GM03348 (cell line): ENCODE results near the gene HMMR.
"Not testable (repeated sequence)": the region's sequence is repeated elsewhere in the genome, so short reads cannot be mapped to it uniquely, and the experiment has no call there.

Experiments used
- DNase-seq: peaks from one replicate; pipeline ENCODE4 v3.0.0; 2012; ENCODE audit warnings: low spot score

The HMMR gene, protein sequence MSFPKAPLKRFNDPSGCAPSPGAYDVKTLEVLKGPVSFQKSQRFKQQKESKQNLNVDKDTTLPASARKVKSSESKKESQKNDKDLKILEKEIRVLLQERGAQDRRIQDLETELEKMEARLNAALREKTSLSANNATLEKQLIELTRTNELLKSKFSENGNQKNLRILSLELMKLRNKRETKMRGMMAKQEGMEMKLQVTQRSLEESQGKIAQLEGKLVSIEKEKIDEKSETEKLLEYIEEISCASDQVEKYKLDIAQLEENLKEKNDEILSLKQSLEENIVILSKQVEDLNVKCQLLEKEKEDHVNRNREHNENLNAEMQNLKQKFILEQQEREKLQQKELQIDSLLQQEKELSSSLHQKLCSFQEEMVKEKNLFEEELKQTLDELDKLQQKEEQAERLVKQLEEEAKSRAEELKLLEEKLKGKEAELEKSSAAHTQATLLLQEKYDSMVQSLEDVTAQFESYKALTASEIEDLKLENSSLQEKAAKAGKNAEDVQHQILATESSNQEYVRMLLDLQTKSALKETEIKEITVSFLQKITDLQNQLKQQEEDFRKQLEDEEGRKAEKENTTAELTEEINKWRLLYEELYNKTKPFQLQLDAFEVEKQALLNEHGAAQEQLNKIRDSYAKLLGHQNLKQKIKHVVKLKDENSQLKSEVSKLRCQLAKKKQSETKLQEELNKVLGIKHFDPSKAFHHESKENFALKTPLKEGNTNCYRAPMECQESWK

DNA sequence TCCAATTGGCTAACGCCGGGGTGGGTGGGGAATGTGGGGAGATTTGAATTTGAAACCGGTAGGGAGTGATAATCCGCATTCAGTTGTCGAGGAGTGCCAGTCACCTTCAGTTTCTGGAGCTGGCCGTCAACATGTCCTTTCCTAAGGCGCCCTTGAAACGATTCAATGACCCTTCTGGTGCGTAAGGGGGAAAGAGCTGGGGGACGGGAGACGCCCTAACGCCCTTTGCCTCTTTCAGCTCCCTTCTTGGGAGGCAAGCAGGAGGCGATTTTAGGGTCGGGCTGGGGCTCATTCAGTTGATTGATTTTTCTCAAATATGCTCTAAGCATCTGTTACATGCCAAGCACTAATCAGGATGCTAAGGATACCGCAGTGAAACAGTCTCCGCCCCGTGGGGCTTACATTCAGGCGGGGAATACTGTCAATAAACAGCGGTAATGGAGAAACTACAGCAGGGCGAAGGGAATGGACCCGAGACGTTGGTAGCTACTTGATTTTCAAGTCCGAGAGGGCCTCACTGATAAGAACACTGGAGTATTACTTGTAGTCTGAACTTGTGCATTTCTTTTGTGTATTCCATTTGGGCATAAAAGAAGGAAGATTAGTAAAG lies at the start of gene HMMR:
Gene HMMR (plus strand): TSS at position 71 of the 610 bp plus-strand sequence. CDS start 61 bp downstream, at position 132.
- DNase-seq: no peak

DNA sequence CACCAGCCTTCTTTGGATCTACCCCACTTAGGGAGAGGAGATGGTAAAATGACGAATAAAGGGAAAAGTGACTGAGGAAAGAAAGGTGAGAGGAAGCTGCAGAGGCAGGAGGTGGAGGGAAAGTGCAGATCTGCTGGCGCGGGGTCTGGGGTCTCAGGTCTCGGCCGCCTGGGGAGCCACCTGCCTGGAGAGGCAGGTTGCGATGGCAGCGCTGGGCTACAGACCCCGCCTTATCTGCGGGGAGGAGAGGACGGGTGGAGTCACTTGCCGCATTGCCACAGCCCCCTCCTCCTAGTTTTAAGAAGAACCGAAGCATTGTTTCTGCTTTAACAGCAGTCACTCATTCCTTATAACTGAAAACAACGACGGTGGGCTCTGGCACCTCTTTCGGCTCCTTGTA lies 44.8 kb upstream of the HMMR start:
- DNase-seq: not testable (repeated sequence)

DNA sequence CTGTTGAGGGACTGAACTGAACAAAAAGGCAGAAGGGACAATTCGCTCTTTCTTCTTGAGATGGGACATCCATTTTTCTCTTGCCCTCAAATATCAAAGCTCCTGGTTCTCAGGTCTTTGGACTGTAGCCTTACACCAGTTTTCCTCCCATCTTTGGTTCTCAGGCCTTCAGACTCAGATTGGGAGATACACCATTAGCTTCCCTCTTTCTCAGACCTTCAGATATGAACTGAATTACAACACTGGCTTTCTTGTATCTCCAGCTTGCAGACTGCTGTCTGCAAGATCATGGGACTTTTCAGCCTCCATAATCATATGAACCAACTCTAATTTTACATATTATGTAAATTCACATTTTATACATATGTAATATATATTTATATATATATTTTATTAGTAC lies 35.6 kb upstream of the HMMR start:
- DNase-seq: no peak

DNA sequence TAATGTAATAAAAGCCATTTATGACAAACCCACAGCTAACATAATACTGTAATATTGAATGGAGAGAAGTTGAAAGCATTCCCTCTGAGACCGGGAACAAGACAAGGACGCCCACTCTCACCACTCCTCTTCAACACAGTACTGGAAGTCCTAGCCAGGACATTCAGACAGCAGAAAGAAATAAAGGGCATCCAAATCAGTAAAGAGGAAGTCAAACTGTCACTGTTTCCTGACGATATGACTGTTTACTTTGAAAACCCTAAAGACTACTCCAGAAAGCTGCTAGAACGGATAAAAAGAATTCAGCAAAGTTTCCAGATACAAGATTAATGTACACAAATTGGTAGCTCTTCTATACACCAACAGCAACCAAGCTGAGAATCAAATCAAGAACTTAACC lies 34.3 kb upstream of the HMMR start:
- not testable (repeated sequence) for DNase-seq

DNA sequence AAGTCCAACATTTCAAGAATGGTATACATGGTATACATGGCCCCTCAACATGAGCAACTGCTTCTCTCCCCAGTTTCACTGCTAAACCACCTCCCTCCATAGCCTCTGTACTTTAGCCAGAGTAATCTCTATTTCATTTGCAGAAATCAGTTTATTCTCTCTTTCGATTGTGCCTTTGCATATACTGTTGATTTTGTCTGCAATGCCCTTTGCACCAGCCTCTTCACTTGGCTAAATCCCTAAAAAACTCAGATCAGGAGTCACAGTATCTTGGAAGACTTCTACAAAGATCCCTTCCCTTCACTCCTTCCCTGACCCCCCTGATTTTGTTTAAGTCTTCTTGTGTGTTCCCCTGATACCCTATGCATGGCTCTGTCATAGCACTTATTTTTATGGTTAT lies 27.9 kb upstream of the HMMR start:
- no peak for DNase-seq

DNA sequence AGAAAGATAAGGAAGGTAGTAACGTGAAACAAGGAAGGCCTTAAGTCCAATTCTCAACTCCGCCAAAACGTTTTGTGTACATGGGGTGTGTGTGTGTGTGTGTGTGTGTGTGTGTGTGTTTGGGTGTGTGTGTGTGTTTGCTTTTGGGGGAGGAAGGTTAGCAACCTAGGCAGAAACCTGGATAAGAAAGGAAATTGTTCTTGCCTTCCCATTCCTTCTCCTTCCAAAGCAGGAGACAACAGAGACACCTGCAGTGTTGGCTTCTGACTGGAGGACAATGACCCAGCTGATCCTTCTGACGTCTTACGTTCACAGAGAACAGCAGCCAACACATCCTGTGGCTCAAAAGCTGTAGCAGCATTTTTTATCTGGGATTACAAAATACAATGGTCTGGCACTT lies 27.2 kb upstream of the HMMR start:
- DNase-seq: no peak

DNA sequence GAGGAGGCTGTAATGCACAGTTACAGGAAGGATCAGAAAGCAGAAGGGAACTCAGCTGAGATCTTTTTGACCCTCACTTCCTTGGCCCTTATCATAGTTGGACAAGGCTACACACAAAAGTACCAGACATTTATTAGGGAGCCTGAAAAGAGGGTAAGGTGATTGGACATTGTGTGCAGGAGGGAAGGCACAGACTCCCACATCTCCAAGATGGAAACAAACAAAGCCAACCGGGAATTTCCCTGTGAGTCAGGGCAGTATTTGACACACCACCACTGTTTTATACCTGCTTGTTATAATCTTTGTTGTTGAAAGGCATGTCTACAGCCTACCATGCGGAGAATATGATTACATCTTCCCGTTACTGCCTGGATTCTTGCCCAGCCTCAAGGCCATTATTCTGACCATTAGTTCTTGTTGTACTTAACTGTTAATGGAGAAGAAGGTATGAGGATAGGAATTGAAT lies 26.0 kb upstream of the HMMR start:
- DNase-seq: no peak

DNA sequence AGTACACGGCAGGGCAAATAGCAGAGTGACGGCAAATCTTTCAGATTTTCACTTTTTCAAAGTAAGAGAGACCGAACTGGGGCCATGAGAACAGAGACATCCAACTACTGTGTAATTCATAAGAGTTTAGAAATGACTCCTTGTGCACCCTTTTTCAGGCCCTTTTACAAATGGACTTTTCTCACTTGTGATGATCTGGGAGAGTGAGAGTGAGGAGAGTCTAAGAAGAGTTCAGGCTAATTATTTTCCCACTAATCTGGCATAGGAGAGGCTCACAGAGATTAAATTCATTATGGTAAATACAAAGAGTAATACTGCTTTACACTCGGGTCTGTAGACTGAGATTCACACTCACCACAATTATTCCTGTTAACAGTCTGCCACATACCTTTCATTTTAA lies 23.9 kb upstream of the HMMR start:
- DNase-seq: no peak

DNA sequence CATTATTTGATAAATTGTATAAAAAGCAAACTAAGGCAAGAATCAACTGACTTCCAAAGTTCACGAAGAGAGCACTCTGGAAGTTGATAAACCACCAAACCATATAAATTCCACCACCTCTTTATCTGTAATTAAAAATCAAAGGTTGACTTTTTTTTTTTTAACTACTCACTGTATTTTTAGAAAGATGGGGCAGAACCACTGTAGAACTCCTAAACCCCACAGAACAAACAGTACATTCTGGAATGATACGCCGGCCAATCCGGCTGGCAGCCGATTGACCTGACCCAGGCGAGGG lies 23.5 kb upstream of the HMMR start:
- DNase-seq: no peak

DNA sequence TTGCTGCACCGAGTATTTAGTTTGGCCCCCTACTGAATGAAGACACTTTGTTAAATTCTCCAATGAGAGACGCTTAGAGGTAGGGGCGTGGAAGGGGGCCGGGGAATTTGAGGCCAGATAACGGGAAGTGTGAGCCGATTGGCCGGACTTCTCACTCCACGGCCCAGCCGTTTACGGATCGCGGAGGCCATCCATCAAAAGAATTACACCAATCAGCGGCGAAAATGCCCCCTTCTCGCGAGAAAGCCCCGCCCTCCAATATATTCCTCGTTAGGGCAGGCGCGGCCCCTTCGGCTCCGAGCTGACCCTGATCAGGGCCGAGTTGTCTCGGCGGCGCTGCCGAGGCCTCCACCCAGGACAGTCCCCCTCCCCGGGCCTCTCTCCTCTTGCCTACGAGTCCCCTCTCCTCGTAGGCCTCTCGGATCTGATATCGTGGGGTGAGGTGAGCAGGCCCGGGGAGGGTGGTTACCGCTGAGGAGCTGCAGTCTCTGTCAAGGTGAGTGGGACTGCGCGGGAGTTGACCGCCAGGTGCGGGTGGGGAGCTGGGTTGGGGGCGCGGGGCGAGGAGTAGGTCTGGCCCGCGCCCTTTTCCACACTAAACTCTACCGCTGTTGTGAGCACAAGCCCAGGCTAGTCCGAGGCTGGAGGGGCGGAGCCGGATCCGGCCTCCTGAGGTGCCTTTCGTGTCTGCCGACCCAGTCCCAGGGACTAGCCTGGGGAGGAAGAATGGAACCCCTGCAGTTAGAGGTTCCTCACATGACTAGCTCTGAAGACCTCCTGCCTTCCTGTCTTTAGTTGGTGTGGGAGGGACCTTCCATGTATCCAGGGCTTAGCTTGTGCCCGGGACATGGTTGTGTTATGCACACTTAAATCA lies 22.9 kb upstream of the HMMR start, which contains the start of gene CCNG1:
Gene CCNG1 (plus strand): TSS at position 287 of the 874 bp plus-strand sequence. CDS start 1,662 bp downstream, outside the sequence.
- peak; percentile 95 for DNase-seq

DNA sequence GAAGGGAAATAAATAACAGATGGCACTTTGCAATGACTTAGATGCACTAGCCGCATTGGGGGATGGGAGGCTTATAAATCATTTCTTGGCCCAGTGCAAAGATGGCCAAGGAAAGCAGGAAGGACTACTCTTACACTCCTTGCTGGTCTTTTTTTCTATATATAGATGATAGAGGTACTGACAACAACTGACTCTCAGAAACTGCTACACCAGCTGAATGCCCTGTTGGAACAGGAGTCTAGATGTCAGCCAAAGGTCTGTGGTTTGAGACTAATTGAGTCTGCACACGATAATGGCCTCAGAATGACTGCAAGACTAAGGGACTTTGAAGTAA lies 21.4 kb upstream of the HMMR start:
- no peak for DNase-seq

DNA sequence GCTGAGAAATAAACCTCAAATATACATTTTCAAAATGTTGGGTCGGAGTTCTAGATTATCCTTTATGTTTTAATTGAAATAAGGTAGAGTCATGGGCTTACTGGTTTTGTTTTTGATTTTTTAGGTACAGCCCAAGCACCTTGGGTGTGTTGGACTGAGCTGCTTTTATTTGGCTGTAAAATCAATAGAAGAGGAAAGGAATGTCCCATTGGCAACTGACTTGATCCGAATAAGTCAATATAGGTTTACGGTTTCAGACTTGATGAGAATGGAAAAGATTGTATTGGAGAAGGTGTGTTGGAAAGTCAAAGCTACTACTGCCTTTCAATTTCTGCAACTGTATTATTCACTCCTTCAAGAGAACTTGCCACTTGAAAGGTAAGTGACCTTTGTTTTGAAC lies 19.5 kb upstream of the HMMR start:
- no peak for DNase-seq

DNA sequence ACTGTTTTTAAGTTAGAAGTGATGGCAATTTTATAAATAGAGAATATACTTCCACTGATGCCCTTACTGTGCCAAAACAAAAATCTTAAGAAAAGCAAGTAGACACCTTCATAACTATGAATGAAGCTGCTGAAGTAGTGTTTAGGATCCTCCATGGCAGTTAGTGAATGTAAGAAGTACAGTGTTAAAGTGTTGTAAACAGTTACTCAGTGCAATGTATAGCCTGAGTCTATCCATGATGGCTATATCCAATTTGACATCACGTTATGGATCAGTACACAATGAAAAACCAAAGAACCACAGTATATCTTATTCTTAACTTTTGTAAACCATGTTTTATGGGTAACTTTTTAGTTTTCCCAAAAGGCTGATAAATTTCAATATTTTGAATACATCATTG lies 15.9 kb upstream of the HMMR start:
- no peak for DNase-seq

DNA sequence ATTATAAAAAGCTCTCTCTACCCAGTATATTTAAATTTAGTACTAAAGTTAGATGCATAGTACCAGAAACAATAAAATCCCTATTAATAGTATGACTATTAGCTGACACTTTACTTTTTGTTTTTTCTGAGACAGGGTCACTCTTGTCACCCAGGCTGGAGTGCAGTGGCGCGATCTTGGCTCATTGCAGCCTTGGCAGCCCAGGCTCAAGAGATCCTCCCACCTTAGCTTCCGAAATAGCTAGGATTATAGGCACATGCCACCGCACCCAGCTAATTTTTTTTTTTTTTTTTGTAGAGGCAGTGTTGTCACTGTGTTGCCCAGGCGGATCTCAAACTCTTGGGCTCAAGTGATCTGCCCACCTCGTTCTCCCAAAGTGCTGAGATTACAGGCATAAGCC lies 15.1 kb upstream of the HMMR start:
- no peak for DNase-seq

DNA sequence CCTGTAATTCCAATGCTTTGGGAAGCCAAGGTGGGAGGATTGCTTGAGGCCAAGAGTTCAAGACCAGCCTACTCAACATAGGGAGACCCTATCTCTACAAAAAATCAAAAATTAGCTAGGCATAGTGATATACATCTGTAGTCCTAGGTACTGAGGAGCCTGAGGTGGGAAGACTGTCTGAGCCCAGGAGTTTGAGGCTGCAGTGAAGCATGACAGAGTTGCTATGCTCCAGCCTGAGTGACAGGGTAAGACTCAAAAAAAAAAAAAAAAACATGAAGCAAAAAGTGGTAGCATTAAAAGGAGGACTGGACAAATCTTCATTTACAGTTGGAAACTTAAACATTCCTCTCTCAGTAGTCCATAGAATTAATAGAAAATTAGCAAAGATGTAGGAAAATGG lies 13.2 kb upstream of the HMMR start:
- DNase-seq: no peak

DNA sequence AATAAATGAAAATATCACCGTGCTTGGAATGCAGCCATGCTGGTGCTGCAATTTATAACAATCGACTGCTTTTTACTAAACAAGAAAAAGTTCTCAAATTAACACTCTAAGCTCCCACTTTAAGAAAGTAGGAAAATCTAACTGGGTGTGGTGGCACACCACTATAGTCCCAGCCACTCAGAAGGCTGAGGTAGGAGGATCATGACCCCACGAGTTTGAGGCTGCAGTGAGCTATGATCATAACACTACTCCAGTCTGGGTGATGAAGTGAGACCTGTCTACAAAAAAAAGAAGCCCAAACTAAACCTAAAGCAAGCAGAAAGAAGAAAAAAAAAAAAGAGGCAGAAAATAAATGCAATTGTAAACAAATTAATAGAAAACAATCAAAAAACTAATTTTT lies 12.6 kb upstream of the HMMR start:
- DNase-seq: no peak

DNA sequence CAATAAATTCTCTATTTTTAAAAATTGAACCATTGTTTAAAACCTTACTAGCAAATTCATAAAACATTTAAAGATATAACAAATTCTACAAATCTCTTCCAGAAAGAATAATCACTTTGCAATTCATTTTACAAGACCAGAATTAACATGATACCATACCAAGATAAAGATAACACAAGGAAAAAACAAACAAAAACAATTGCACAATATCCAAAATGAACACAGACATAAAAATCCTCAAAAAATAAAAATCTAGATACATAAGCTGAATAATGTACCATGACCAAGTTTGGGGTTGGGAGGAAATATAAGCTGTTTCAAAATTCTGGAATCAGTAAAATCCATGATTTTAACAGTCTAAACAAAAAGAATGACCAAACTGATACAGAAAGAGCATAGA lies 11.9 kb upstream of the HMMR start:
- no peak for DNase-seq

DNA sequence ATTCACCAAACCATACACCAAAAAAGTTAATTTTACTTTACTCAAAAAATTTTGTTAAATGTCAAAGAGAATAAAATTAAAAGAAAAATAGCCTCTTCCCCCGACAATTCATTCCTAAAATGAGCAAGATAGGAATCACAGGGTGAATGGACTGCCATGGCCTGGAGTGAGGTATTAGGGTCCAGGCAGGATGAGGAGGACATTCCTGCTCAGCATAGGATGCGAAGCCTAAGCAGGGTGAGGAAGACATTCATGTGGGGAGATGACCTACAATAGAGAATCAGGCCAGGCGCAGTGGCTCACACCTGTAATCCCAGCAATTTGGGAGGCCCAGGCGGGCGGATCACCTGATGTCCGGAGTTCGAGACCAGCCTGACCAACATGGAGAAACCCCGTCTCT lies 8.9 kb upstream of the HMMR start:
- no peak for DNase-seq

DNA sequence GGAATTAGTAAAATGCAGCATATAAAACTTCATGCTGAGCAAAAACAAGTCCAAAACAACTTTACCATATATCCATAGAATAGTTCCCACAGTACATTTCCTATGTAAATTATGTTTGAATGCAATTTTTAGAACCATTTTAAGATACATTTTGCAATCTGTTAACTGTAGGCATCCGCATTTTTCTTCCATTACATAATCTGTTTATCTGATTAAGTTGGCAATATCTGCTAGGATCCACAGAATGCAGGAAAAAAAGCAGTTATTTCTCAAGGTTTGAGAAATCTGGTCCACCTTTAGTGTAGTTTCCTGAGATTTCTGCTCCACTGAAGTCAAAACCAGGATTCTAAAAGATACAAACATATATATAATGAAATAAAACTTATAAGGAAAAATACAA lies 6.7 kb upstream of the HMMR start:
- peak; percentile 27 for DNase-seq

DNA sequence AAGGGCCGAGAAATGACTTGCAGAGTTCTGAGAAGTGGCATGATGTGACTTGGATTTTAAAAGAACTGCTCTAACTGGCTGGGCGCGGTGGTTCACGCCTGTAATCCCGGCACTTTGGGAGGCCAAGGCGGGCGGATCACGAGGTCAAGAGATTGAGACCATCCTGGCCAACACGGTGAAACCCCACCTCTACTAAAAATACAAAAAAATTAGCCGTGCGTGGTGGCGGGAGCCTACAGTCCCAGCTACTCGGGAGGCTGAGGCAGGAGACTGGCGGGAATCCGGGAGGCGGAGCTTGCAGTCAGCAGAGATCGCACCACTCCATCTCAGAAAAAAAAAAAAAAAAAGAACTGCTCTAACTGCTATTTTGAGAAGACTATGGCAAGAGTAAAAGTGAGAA lies 5.0 kb upstream of the HMMR start:
- not testable (repeated sequence) for DNase-seq

DNA sequence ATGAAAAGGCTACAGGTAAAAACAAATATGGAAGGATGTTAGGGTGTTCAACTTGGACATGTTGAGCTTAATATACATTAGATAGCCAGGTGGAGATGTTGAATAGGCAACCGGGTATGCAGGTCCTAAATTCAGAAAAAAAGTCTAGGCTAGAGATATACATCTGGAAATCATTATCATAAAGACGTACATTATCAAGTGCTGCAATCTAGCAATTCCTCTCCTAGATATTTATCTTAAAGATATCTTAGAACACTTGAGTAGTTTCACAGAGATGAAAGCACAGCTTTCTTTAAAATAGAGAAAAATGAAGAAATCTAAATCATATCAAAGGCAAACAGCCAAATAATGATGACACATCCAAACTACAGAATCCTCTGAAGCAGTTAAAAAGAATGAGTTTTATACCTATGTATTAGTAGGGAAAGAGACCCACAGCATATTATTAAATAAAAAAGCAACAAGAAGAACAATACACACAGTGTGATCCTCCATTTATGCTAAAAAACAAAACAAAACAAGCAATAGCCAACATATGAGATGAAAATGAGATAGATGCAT lies 4.3 kb upstream of the HMMR start:
- no peak for DNase-seq

DNA sequence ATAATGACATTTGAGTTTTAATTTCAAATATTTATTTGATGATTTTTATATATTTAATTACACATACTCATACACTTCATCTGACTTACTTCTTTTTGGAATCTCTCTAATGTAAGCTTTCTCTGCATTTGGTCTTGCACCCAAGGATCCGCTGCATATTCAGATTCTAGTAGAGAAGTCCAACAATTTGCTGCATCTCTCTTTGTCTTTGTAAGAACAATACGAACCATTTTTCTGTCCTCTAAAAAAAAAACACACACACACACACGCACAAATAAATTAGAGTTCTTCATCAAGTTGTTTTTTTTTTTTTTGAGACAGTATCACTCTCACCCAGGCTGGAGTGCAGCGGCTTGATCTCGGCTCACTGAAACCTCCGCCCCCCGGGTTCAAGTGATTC lies 3.6 kb upstream of the HMMR start:
- DNase-seq: no peak
